Esophagus squamous epithelium (tissue), 4 donors: ENCODE data around the gene TBX15.

Experiments
- POLR2A ChIP-seq, 4 donors: fragments of 450-650 bp; IDR thresholded peaks; one replicate each; pipeline ENCODE4 v1.6.1; 2017; ENCODE audit warnings: antibody characterized with exemption in 4 of 4, mild to moderate bottlenecking in 4 of 4, moderate library complexity in 3 of 4
- TF ChIP-seq, protein P1 (sequence below), 6 experiments: fragments of 450-650 bp in 4 of 6; fragments of 200-600 bp in 2 of 6; sonication (generic) in 2 of 6; IDR thresholded peaks; one replicate each; pipeline ENCODE4 v1.5.1; 2016 to 2019; ENCODE audit warnings: antibody characterized with exemption in 6 of 6, mild to moderate bottlenecking in 4 of 6, moderate library complexity in 4 of 6

DNA sequence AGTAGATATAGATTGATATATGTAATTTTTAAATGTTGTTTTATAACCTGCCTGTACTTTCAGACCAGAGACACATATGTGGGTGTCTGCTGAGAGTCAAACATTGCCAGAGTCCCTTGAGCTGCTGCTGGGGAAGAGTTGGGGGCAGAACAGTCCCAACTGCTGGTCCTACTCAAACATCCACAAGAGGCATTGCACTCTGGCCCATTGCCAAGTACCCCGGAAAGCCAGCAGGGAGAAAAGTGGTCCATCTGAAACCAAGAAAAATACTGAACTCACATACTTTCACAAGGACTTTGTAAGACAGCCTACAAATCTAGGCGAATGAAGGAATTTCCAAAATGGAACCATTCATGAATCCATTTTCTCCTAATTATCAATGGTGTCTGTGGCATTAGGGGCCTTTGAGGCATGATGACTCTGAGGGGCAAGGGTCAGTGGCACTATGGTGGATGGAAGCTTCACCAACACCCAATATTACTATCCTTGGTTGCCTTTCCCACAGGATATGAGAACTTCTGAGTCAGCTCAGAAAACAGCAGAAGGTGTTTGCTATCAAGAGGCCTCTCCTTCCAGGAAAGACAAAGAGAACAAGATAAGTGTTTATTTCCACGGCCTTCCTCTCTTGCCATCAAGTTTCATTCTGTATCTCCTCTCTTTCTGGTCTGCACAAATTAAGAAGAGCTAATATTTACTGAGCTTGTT is 7.3 kb upstream of the TBX15 start:
- TF ChIP-seq, protein P1, sequence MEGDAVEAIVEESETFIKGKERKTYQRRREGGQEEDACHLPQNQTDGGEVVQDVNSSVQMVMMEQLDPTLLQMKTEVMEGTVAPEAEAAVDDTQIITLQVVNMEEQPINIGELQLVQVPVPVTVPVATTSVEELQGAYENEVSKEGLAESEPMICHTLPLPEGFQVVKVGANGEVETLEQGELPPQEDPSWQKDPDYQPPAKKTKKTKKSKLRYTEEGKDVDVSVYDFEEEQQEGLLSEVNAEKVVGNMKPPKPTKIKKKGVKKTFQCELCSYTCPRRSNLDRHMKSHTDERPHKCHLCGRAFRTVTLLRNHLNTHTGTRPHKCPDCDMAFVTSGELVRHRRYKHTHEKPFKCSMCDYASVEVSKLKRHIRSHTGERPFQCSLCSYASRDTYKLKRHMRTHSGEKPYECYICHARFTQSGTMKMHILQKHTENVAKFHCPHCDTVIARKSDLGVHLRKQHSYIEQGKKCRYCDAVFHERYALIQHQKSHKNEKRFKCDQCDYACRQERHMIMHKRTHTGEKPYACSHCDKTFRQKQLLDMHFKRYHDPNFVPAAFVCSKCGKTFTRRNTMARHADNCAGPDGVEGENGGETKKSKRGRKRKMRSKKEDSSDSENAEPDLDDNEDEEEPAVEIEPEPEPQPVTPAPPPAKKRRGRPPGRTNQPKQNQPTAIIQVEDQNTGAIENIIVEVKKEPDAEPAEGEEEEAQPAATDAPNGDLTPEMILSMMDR (IDR thresholded peaks at IDR 0.05) = no peak
- TF ChIP-seq POLR2A (IDR thresholded peaks at IDR 0.05) = no peak
